ENCODE measurements around the gene SNAI3.
"Not testable (repeated sequence)": the region's sequence is repeated elsewhere in the genome, so short reads cannot be mapped to it uniquely, and the experiment has no call there.

The SNAI3 gene

GRCh38 chr16:88676502-88677242 is 9.6 kb downstream of the SNAI3 start:
- peaks cover 13% of the 10 kb centered on the region for H3K4me1 Mint-ChIP-seq
- H3K36me3 Mint-ChIP-seq (ENCODE audit: low read depth): no peaks in the 10 kb centered on the region
- H3K27ac Mint-ChIP-seq: no peak overlapping the region
- H3K27me3 Mint-ChIP-seq (ENCODE audit: low read depth): peaks cover 5% of the 10 kb centered on the region
- no peak for TF ChIP-seq CTCF (IDR thresholded peaks at IDR 0.05; ENCODE audit: unreplicated experiment in 3 of 3)
- no peaks in the 10 kb centered on the region for H3K9me3 Mint-ChIP-seq
- H3K4me3 Mint-ChIP-seq: no peak overlapping the region

GRCh38 chr16:88673716-88674379 is 12.5 kb downstream of the SNAI3 start:
- H3K4me1 Mint-ChIP-seq: peaks cover 13% of the 10 kb centered on the region
- no peaks in the 10 kb centered on the region for H3K27me3 Mint-ChIP-seq (ENCODE audit: low read depth)
- H3K9me3 Mint-ChIP-seq: no peaks in the 10 kb centered on the region
- no peak overlapping the region for H3K27ac Mint-ChIP-seq
- no peak for TF ChIP-seq CTCF (IDR thresholded peaks at IDR 0.05; ENCODE audit: unreplicated experiment in 3 of 3)
- H3K4me3 Mint-ChIP-seq: peak overlapping the region in 1 of 3 experiments; percentile 11
- peaks cover under 1% of the 10 kb centered on the region for H3K36me3 Mint-ChIP-seq (ENCODE audit: low read depth)

- no peaks in the 10 kb centered on the region for H3K9me3 Mint-ChIP-seq
- H3K36me3 Mint-ChIP-seq (ENCODE audit: low read depth): peaks cover 4% of the 10 kb centered on the region
- no peak overlapping the region for H3K4me3 Mint-ChIP-seq
- TF ChIP-seq CTCF (IDR thresholded peaks at IDR 0.05; ENCODE audit: unreplicated experiment in 3 of 3): peak in 2 of 3 experiments; percentile 16 to 23
- peaks cover 4% of the 10 kb centered on the region for H3K27me3 Mint-ChIP-seq (ENCODE audit: low read depth)
- peaks cover 13% of the 10 kb centered on the region for H3K4me1 Mint-ChIP-seq
- H3K27ac Mint-ChIP-seq: no peak overlapping the region
These were observed 13.5 kb downstream of the SNAI3 start for GRCh38 chr16:88672776-88673175.

GRCh38 chr16:88671806-88672205 is 14.5 kb downstream of the SNAI3 start:
- peaks cover 4% of the 10 kb centered on the region for H3K27me3 Mint-ChIP-seq (ENCODE audit: low read depth)
- peaks cover 4% of the 10 kb centered on the region for H3K36me3 Mint-ChIP-seq (ENCODE audit: low read depth)
- no peak for TF ChIP-seq CTCF (IDR thresholded peaks at IDR 0.05; ENCODE audit: unreplicated experiment in 3 of 3)
- no peaks in the 10 kb centered on the region for H3K9me3 Mint-ChIP-seq
- H3K27ac Mint-ChIP-seq: no peak overlapping the region
- H3K4me3 Mint-ChIP-seq: no peak overlapping the region
- peaks cover 21% of the 10 kb centered on the region for H3K4me1 Mint-ChIP-seq

GRCh38 chr16:88669980-88670379 is 16.3 kb downstream of the SNAI3 start:
- Mint-ChIP-seq H3K27ac (no peak overlapping the region), H3K9me3 (no peaks in the 10 kb centered on the region), H3K4me1 (peaks cover 23% of the 10 kb centered on the region), H3K27me3 (ENCODE audit: low read depth) (peaks cover 4% of the 10 kb centered on the region), H3K36me3 (ENCODE audit: low read depth) (peaks cover 4% of the 10 kb centered on the region), H3K4me3 (no peak overlapping the region)
- no peak for TF ChIP-seq CTCF (IDR thresholded peaks at IDR 0.05; ENCODE audit: unreplicated experiment in 3 of 3)

GRCh38 chr16:88669493-88669892 is 16.8 kb downstream of the SNAI3 start:
- H3K4me1 Mint-ChIP-seq: peaks cover 23% of the 10 kb centered on the region
- not testable (repeated sequence) for H3K27me3 Mint-ChIP-seq (ENCODE audit: low read depth); H3K9me3 Mint-ChIP-seq; H3K36me3 Mint-ChIP-seq (ENCODE audit: low read depth); H3K4me3 Mint-ChIP-seq; H3K27ac Mint-ChIP-seq
